Activated gamma-delta T cell (primary cell): ENCODE data around the gene IFNL1.
"Not testable (repeated sequence)": the region's sequence is repeated elsewhere in the genome, so short reads cannot be mapped to it uniquely, and the experiment has no call there.

Experiments
- DNase-seq: peaks from one replicate; lab custom pipeline; 2025; lab: John Stamatoyannopoulos, UW

Gene IFNL1

GRCh38 chr19:39308531-39309304 lies 12.5 kb downstream of the IFNL1 start:
- DNase-seq, result no peak

- DNase-seq, result not testable (repeated sequence)
These were observed 13.1 kb downstream of the IFNL1 start for GRCh38 chr19:39309305-39309670.

GRCh38 chr19:39310558-39311311 lies 14.5 kb downstream of the IFNL1 start:
- no peak for DNase-seq

GRCh38 chr19:39314016-39314728 lies 18.0 kb downstream of the IFNL1 start:
- DNase-seq, result no peak

- DNase-seq, result no peak
These were observed 19.7 kb downstream of the IFNL1 start for GRCh38 chr19:39315933-39316332.

- no peak for DNase-seq
These were observed 20.6 kb downstream of the IFNL1 start for GRCh38 chr19:39316627-39317321.

- DNase-seq, result no peak
These were observed 21.3 kb downstream of the IFNL1 start for GRCh38 chr19:39317476-39317875.

GRCh38 chr19:39318071-39318470 lies 21.9 kb downstream of the IFNL1 start:
- DNase-seq, result no peak

GRCh38 chr19:39318690-39319089 lies 22.5 kb downstream of the IFNL1 start:
- no peak for DNase-seq

- DNase-seq, result no peak
These were observed 23.1 kb downstream of the IFNL1 start for GRCh38 chr19:39319098-39319891.

GRCh38 chr19:39319892-39320248 lies 23.7 kb downstream of the IFNL1 start:
- DNase-seq, result no peak

GRCh38 chr19:39321117-39321831 lies 25.1 kb downstream of the IFNL1 start:
- DNase-seq, result no peak

GRCh38 chr19:39321832-39322176 lies 25.6 kb downstream of the IFNL1 start:
- no peak for DNase-seq

- no peak for DNase-seq
These were observed 28.1 kb downstream of the IFNL1 start for GRCh38 chr19:39324242-39324842.

GRCh38 chr19:39325778-39326665 lies 29.8 kb downstream of the IFNL1 start:
- DNase-seq, result no peak

- DNase-seq, result no peak
These were observed 31.3 kb downstream of the IFNL1 start for GRCh38 chr19:39327363-39328045.

- peak; percentile 63 for DNase-seq
These were observed 32.0 kb downstream of the IFNL1 start for GRCh38 chr19:39328046-39328705.

GRCh38 chr19:39329948-39330347 lies 33.7 kb downstream of the IFNL1 start:
- DNase-seq, result no peak
